Pancreas (tissue), 10 donors: ENCODE data around the gene MAPT. TPM values are rescaled to one million over a fixed set of nuclear protein-coding genes. Genes with fewer than 3 reads are reported as not detected.
"Not testable (repeated sequence)": the region's sequence is repeated elsewhere in the genome, so short reads cannot be mapped to it uniquely, and the experiment has no call there.

ENCODE experiments used
- ATAC-seq, 4 donors: fragments of 200-7000 bp; cut with Tn5 transposase; one replicate each; pipeline versions ENCODE4 v1.8.0 to v1.9.1; 2020; ENCODE audit warnings: mild to moderate bottlenecking in 4 of 4, moderate library complexity in 4 of 4
- DNase-seq, 6 donors: peaks; one replicate each; pipeline ENCODE4 v3.0.0-alpha.2; 2020
- FAIRE-seq: peaks from 2 replicates; lab custom pipeline; 2012; peaks lifted over from hg19 to GRCh38; lab: Jason Lieb, UNC
- H3K27ac ChIP-seq, 4 donors: fragments of 200-600 bp; sonication (generic); 1 replicate in 3 of 4; 2 replicates in 1 of 4; pipeline versions ENCODE4 v1.5.0 to v1.8.0; 2020
- H3K27me3 ChIP-seq, 4 donors: fragments of 200-600 bp; one replicate each; pipeline ENCODE4 v1.8.0; 2021
- H3K36me3 ChIP-seq, 3 donors: fragments of 200-600 bp; sonication (generic) in 1 of 3; one replicate each; pipeline versions ENCODE4 v1.5.0 to v1.8.0; 2020 to 2021
- H3K4me1 ChIP-seq, 3 donors: fragments of 200-600 bp; one replicate each; pipeline ENCODE4 v1.8.0; 2021
- H3K4me3 ChIP-seq, 4 donors: fragments of 200-600 bp; sonication (generic) in 2 of 4; one replicate each; pipeline versions ENCODE4 v1.5.0 to v1.8.0; 2020 to 2021
- H3K9me3 ChIP-seq, 4 donors: fragments of 200-600 bp; one replicate each; pipeline ENCODE4 v1.8.0; 2021
- CTCF ChIP-seq, 4 donors: fragments of 200-600 bp; sonication (generic) in 3 of 4; IDR thresholded peaks; one replicate each; pipeline versions ENCODE4 v1.5.0 to v1.8.0; 2021; ENCODE audit warnings: antibody characterized with exemption in 4 of 4
- WGBS, 2 donors: extraction: QIAGEN DNeasy Blood & Tissue Kit; methylation state at CpG; one replicate each; pipeline ENCODE4 v1.1.7; 2013; 5-methylcytosine and 5-hydroxymethylcytosine counted together
- intact Hi-C, 3 donors: fragments of 100-400 bp; cut with DNase I; formaldehyde crosslinking; loops; one replicate each; pipeline versions ENCODE4 v1.11.1 to v1.14.2; 2022
- polyA plus RNA-seq, 2 donors: library from polyadenylated mRNA; stranded (reverse); fragments of 200-250 nt; gene quantifications; one replicate each; pipeline ENCODE4 v1.2.3, GENCODE V29; 2013
- total RNA-seq, 6 donors: library from RNA; stranded (reverse); fragmentation: NEBNext Ultra II Directional in 4 of 6; extraction: Animal tissue kit (Norgen Biotek cat#: 25700) in 4 of 6; gene quantifications; one replicate each; pipeline versions ENCODE4 v1.2.1 to v1.2.4, GENCODE V29; 2021 to 2023
- donor health status: healthy with polysubstance abuse.
- donor health status: DM: no; HTN: no; CAD: no; lungs with moderate emphysema.
- donor health status: DM: no; HTN: no; CAD: no.
- donor health status: control.
- donor health status: control.
- donor health status: Bipolar disorder and iron deficiency.
- donor health status: DM: yes; HTN: yes; CAD: no.
- donor health status: DM: no; HTN: no; CAD: no.
- donor health status: DM: no; HTN: no; CAD: no.
- donor health status: DM: yes; HTN: yes; CAD: no.

Gene MAPT
- total and polyA plus RNA-seq, 8 donors, result 1.1 to 3.2 (median 1.7) TPM

- H3K4me3 ChIP-seq, result no peak overlapping the region
- DNase-seq (no peak), FAIRE-seq (no peak), ATAC-seq (peak in 1 of 4 donors; percentile 69)
- H3K27ac ChIP-seq, result no peak overlapping the region
- no peak for TF ChIP-seq CTCF (IDR thresholded peaks at IDR 0.05)
- intact Hi-C loops, result no loop called here
- H3K36me3 ChIP-seq, result no peaks in the 10 kb centered on the region
- H3K27me3 ChIP-seq, result no peaks in the 10 kb centered on the region
- WGBS, 2 donors, result 36 to 40% methylated on average over 10 of the region's 10 CpGs
- no peaks in the 10 kb centered on the region for H3K4me1 ChIP-seq
- no peaks in the 10 kb centered on the region for H3K9me3 ChIP-seq
Measured at GRCh38 chr17:45857977-45858708, 36.2 kb upstream of the MAPT start.

GRCh38 chr17:45861165-45861564 lies 33.2 kb upstream of the MAPT start:
- no peaks in the 10 kb centered on the region for H3K9me3 ChIP-seq
- intact Hi-C loops, result no loop called here
- ATAC-seq (no peak), FAIRE-seq (no peak), DNase-seq (no peak)
- no peak for TF ChIP-seq CTCF (IDR thresholded peaks at IDR 0.05)
- H3K36me3 ChIP-seq, result no peaks in the 10 kb centered on the region
- H3K4me1 ChIP-seq, result no peaks in the 10 kb centered on the region
- H3K27ac ChIP-seq, result no peak overlapping the region
- 62 to 78% methylated on average over 7 of the region's 7 CpGs for WGBS, 2 donors
- H3K4me3 ChIP-seq, result no peak overlapping the region
- peaks cover 0 to 6% (median 0%) of the 10 kb centered on the region in 4 donors for H3K27me3 ChIP-seq

- H3K9me3 ChIP-seq, H3K36me3 ChIP-seq, intact Hi-C loops, DNase-seq, H3K4me1 ChIP-seq, H3K27me3 ChIP-seq, ATAC-seq, FAIRE-seq, H3K27ac ChIP-seq, H3K4me3 ChIP-seq: not testable (repeated sequence)
- 72 to 80% methylated on average over 9 of the region's 9 CpGs for WGBS, 2 donors
Measured at GRCh38 chr17:45862127-45862526, 32.2 kb upstream of the MAPT start.

GRCh38 chr17:45863857-45864654 lies 30.3 kb upstream of the MAPT start:
- DNase-seq (no peak), FAIRE-seq (no peak), ATAC-seq (no peak)
- Histone ChIP-seq H3K4me1 (no peaks in the 10 kb centered on the region), H3K36me3 (no peaks in the 10 kb centered on the region), H3K27me3 (peaks cover 0 to 6% (median 0%) of the 10 kb centered on the region in 4 donors), H3K27ac (no peak overlapping the region), H3K4me3 (no peak overlapping the region), H3K9me3 (no peaks in the 10 kb centered on the region)
- 42 to 52% methylated on average over 6 of the region's 6 CpGs for WGBS, 2 donors
- no peak for TF ChIP-seq CTCF (IDR thresholded peaks at IDR 0.05)
- intact Hi-C loops, result no loop called here

DNA sequence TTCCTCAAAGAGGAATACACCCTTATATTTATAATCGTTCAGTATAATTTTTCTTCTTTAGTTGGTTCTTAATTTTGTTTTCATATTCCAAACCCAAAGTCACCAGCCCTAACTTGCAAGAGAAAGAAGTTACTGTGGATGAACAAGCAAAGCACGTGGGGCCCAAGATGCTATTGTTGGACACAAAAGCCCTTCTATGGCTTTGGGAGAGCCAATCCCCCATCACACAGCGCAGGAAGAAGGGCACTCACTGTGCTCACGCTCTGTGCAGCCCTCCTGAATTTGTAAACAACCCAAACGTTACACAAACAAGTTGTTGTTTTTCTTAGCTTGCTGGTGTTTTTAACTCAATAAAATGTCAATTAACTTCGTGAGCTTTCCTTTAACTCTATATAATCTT lies 27.2 kb upstream of the MAPT start:
- H3K27ac ChIP-seq, result no peak overlapping the region
- FAIRE-seq (no peak), ATAC-seq (no peak), DNase-seq (no peak)
- H3K9me3 ChIP-seq, result no peaks in the 10 kb centered on the region
- WGBS, 2 donors, result 64 to 68% methylated on average over 6 of the region's 6 CpGs
- H3K36me3 ChIP-seq, result no peaks in the 10 kb centered on the region
- H3K4me3 ChIP-seq, result no peak overlapping the region
- TF ChIP-seq CTCF (IDR thresholded peaks at IDR 0.05), result no peak
- peaks cover 0 to 6% (median 0%) of the 10 kb centered on the region in 4 donors for H3K27me3 ChIP-seq
- H3K4me1 ChIP-seq, result no peaks in the 10 kb centered on the region
- intact Hi-C loops, result no loop called here
